Choroid plexus epithelial cell (primary cell): ENCODE data around the gene ZHX3.
"Not testable (repeated sequence)": the region's sequence is repeated elsewhere in the genome, so short reads cannot be mapped to it uniquely, and the experiment has no call there.

Source experiments
- DNase-seq: peaks from one replicate; pipeline ENCODE4 v3.0.0-alpha.2; 2010; ENCODE audit warnings: low read depth
- H3K4me3 ChIP-seq: 2 replicates; pipeline ENCODE4 v1.5.1; 2011; ENCODE audit warnings: low read depth, mild to moderate bottlenecking, control low read depth, low read length, moderate library complexity
- TF ChIP-seq, protein P1 (sequence below): conservative IDR thresholded peaks from 2 replicates; pipeline ENCODE4 v1.5.1; 2011; ENCODE audit warnings: low read depth, mild to moderate bottlenecking, control low read depth, inconsistent platforms, low read length, moderate library complexity

ZHX3 gene

DNA sequence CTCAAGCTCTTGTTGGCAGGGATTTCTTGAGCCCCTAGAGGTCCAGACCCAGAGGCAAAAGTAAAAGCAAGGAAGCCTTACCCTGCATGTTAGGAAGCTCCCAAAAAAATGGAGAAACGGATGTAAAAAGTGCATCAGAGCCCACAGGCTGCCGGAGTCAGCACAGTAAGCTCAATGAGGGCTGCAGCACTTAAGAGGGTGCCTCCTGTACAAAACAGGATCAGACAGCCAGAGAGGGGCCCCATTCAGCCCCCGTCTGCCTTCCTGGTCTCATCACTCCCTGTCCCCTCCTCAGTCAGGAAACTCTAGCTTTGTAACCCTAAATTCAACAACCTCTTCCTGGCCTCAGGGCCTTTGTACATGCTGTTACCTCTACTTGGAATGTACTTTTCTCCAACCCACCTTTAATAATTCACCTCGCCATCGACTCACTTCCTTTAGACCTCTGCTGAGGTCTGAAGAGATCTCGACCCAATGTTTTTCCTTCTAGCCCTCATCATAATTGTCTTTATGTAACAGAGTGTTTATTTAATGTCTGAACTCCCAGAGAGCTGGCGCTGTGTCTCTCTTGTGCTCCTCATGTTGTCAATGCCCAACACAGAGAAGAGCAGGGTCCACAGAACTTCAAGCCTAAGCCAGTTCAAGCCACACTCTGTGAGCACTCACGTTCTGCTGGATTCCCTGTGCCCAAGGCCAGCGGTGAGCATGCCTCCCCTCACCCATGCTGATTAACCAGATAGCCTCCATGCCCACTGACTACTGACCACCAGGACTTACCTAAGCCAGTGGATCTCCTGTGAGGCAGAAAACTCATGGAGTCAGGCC lies 183.0 kb downstream of the ZHX3 start:
- no peak for DNase-seq
- TF ChIP-seq, protein P1, sequence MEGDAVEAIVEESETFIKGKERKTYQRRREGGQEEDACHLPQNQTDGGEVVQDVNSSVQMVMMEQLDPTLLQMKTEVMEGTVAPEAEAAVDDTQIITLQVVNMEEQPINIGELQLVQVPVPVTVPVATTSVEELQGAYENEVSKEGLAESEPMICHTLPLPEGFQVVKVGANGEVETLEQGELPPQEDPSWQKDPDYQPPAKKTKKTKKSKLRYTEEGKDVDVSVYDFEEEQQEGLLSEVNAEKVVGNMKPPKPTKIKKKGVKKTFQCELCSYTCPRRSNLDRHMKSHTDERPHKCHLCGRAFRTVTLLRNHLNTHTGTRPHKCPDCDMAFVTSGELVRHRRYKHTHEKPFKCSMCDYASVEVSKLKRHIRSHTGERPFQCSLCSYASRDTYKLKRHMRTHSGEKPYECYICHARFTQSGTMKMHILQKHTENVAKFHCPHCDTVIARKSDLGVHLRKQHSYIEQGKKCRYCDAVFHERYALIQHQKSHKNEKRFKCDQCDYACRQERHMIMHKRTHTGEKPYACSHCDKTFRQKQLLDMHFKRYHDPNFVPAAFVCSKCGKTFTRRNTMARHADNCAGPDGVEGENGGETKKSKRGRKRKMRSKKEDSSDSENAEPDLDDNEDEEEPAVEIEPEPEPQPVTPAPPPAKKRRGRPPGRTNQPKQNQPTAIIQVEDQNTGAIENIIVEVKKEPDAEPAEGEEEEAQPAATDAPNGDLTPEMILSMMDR, result no peak
- no peak overlapping the region for H3K4me3 ChIP-seq

DNA sequence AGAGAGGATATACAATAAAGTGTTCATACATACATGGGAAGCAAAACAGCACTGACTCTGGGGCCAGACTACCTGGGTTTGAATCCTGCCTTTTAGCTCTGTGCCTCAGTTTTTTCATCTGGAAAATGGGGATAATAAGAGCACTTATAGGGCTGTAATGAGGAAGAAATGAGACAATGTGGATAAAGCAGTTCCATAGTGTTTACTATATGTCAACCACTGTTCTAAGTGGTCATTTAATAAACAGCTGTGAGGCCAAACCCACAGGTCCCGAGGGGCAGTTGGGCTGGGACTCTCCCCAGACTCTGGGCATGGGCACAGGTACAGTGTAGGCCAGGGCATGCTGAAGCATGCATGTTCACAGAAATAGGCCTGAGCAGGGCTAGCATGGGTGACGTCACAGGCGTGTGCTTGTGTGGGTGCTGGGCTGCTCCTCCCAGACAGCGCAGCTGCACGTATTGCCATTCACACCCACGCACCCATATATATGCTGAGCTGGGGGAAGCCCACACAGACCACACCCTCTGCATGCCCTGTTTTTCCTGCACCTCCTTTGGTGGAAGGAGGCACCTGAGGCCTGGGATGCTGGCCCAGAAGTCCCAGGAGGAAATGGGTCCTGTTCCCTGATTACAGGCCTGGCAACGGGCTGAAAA lies 183.7 kb downstream of the ZHX3 start:
- TF ChIP-seq, protein P1, result no peak
- DNase-seq, result no peak

DNA sequence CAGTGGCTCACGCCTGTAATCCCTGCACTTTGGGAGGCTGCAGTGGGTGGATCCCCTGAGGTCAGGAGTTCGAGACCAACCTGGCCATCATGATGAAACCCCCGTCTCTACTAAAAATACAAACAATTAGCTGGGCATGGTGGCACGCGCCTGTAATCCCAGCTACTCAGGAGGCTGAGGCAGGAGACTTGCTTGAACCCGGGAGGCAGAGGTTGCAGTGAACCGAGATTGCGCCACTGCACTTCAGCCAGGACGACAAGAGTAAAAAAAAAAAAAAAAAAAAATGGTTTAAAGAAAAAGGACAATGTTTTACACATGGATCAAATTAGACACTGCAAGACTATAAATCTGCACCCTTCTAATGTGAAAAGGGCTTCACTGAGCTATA lies 185.1 kb downstream of the ZHX3 start:
- not testable (repeated sequence) for H3K4me3 ChIP-seq, DNase-seq

More for the DNA sequence above, 183.7 kb downstream of the ZHX3 start:
- no peak overlapping the region for H3K4me3 ChIP-seq

DNA sequence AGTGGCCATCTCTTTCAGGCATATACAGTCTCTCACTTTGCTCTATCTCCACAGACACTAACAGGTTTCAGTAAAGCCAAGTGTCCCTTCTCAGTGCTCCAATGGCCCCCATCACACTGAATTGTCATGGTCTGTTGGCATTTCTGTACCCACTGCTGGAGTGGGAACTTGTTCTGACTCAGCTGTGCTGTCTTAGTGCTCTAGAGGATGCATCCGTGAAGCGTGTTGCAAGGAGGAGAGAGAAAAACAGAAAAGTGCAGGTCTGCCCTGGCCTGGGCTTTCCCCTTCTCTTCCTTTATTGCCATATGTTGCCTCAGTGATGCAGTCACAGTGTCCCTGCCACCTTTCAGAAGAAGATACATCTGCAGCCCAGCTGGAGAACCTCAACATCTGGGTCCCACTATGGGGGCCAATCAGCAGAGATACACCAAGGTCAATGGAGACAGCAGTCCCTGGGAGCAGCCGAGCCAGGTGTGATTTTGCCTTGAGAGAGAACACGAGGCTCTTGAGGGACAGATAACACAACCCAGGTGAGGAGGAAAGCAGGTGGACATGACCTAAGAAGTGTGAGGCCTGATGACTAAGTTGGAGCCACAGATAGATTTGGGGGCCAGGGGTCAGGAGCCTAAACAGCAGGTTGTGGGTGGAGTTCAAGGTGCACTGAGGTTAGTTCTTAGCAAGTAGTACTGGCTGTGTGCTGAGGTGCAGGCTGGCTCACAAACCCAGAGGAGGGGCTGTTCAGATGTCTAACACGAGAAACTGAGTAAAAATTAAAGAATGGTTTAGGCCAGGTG lies 185.7 kb downstream of the ZHX3 start:
- TF ChIP-seq, protein P1, result no peak
- no peak overlapping the region for H3K4me3 ChIP-seq
- no peak for DNase-seq
